ENCODE measurements around the gene TRAPPC6A.

TRAPPC6A gene

DNA sequence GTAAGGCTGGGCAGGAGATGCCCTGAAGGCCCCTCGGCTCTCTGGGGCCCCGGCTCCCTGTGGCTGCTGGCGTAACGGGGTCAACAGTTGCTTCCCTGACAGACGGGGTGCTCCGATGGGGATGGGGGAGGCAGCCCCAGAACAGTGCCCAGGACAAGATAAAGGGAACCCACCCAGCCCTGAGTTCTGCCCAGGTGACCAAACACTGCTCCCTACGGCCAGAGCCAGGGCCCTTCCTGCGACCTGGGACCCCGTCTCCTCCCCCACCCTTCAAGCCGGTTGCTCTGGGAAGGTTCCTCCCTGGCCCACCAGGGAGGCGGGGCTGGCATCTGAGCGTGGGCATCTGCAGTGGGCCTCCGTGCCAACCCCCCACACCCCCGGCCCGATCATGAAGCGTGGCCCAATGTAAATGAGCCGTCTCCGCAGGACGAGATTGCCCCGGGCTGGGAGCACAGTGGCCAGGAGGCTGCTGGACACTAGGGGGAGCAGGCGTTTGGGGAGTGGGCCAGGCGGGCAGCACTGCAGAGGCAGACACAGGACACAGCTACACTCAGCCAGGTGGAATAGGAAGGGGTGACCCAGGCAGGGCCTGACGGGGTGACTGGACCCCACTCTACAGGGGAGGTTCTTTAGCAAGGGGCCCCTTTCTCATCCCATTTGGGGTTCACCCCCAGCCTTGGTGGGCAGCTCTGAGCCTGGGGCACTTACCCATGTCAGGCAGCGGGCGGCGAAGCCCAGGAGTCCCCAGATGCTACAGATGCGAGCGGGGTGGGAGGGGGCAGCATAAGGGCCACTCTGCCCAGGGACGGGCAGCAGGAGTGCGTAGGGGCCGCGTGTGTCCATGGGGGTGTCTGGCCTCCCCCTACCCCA lies 16.1 kb downstream of the TRAPPC6A start:
- DNase-seq = no peak

DNA sequence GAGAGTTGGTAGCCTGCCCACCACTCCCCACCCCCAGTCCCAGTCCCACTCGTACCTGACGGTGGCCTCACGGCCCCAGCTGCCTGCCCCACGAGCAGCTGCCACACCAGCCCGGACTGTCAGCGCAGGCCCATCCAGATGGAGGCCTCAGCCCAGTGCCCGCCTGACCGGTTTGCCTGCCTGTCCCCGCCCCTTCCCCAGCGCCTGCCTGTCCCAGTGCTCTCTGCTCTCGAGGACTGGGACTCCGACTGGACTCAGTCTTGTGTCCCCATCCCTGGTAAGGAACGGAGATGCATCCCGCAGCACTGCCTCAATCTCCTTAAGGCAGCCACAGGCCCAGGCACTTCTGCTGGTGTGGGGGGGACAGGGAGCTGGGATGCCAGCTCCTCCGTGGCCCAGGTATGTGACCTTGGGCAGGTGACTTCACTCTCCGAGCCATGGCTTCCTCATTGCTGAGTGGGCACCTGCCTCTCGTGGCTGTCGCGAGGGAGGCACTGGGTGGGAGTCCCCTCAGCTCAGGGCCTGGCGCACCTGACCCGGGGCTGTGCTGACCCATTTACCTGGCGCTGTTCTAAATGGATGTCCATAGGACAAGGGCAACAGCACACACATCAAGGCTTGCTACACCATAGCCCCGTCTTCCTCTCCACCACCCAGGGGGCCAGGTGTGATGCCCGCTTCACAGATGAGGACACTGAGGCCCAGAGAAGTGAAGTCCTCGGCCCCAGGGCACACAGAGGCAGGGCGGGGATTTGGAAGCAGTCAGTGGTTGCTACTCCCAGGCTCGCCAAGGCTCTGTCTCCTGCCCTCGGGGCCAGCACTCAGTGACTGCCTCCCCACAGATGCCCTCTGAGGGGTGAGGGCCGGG lies 16.9 kb downstream of the TRAPPC6A start, which contains the start of gene NKPD1:
Gene NKPD1, minus strand, starts transcription at position 113 of the 868 bp plus-strand sequence. CDS start 832 bp downstream, outside the sequence.
- no peak for DNase-seq

DNA sequence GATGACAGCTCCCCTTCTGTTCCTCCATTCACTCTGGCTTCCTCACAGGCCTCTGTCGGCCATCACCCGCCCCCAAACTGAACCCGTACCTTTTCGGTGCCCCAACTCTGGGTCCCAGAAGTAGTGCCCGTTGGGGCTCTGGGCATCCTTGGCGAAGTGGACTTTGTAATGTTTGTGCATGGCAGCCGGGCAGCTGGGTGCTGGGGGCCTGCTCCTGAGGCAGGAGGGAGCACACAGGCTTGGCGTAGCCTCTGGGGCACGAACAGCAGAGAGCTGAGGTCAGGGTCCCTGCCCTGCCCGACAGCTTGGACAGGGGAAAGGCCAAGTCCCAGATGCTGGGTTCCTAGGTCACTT lies 18.1 kb downstream of the TRAPPC6A start:
- no peak for DNase-seq

GRCh38 chr19:45159210-45159970 lies 18.6 kb downstream of the TRAPPC6A start:
- no peak for DNase-seq

DNA sequence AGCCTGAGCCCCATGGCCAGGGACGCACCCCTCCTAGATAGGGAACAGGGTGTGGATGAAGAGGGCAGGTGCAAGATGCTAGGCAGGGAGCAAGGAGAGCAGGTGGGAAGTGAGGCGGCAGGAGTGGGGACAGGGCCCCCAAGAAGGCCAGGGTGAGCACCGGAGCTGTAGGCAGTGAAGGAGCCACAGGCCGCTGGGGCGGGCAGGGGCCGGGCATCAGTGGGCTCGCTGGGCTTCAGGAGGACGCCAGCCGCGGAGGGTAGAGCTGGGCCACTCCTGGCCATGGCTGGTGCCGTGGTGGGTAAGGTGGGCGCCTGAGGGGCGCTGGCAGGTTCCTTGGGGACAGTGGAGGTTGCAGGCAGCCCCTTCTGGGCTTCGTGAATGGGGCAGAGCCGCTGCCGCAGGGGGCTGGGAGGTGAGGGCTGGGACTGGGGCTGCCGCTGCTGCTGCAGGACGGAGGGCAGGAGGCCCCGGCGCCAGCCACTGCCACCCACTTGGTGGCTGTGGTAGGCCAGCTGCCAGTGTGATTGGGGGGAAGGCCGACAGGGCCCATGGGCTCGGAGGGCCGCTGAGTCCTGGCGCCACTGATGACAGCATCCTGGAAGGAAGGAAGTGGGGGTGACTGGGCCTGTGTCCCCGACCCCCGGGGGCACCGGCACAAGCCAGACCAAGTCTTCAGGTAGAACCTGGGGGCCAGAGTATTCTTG lies 19.4 kb downstream of the TRAPPC6A start:
- no peak for DNase-seq

DNA sequence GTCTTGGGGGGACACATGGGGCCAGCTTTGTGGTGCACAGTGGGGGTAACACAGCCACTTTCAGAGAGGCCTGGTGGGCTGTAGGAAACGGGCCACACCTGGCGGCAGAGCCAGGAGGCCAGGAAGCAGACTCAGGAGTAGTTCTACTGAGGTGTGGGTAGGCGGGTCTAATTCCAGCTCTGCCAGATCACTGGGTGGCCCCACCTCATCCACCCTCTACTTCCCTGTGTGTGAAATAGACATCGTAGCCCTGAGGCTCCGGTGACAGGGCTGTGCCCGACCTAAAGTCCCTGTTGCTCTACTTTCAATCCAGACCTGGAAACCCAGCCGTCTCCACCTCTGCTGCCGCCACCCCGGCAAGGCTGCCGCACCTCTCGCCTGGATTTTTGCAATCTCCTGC lies 21.3 kb downstream of the TRAPPC6A start:
- no peak for DNase-seq

DNA sequence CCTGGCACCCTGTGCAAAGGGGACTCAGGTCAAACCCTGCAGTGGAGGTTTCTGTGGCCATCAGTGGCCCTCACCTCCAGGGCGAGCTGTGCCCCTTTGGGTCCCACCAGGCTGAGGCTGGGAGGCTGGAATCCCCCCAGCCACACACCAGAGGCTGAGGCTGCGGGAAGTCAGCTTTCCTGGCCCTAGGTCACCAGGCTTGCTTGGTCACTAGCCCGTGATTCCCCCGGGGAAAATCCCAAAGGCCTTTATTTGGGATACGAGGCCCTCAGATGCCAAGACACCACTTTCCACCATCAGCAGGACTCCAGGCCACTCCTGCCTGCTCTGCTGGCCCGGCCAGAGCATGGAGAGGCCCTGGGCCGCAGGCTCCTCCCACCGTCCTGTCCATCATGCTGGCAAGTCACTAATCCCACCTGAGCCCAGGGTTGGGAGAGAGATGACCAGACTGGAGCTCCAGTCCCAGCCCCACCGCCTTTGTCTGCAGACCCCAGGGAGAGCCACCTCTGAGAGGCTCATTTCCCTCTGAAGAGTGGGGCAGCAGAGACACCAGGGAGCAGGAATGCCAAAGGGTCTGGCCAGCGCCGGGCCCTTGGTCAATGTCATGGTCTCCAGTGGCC lies 21.9 kb downstream of the TRAPPC6A start:
- no peak for DNase-seq

DNA sequence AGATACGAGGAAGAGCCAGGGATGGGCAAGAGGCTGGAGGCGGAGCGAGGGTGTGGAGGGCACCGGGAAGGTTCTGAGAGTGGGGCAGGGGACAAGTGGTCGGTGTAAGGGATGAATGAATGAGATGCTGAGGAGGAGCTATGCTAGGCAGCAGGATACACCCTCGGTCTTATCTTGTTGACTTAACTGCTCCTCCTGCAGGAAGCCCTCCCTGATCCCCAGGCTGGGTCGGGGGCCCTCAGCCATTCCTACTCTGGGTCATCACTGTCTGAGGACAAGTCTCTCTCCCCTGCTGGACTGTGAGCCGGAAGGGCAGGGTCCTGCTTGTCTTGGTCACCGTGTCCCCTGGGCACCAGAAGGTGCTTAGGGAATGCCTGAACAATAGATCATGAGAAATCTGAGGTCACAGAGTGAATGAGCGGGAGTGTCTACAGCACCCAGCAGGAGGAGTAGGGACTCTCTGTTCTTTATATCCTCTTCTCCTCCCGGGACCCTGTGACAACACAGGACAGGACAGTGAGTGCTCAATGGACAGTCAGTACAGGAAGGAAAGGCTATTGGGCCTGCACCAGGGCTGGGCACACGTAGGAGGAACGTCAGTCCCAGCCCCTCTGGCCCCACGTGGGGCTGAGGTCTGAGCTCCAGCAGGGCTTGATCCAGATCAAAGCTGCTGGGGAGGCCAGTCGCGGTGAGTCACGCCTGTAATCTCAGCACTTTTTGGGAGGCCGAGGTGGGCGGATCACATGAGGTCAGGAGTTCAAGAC lies 23.8 kb downstream of the TRAPPC6A start:
- no peak for DNase-seq

DNA sequence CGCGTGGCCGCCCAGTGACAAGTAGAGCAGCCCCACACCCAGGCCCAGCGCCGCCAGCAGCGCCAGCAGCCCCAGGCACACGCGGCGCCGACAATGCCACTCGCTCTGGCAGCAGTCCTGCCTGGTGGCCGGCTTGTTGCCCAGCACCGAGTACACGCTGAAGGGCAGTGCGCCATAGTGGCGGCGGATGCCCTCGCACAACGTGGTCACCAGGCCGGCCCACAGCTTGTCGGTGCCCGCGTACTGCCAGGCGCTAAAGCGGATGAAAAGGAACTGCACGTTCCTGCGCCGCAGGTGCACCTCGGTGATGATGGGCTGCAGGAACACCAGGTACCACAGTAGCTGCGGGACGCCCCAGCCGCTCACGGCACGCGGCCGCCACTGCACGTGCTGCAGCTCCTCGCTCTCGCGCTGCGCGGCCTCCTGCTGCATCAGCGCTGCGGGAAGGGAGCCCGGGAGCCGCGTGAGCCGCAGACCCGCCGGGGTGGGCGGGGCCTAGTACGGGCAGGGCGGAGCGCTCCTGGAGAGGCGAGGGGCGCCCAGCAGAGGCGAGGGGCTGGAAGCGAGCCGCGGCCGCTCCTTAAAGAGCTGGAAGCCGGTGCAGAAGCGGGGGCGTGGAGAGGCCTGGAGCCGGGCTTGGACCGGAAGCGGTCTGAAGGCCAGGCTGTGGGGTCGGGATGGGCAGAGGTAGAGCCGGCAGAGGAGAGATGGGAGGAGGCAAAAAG lies 24.5 kb downstream of the TRAPPC6A start:
- peak; percentile 7 for DNase-seq

DNA sequence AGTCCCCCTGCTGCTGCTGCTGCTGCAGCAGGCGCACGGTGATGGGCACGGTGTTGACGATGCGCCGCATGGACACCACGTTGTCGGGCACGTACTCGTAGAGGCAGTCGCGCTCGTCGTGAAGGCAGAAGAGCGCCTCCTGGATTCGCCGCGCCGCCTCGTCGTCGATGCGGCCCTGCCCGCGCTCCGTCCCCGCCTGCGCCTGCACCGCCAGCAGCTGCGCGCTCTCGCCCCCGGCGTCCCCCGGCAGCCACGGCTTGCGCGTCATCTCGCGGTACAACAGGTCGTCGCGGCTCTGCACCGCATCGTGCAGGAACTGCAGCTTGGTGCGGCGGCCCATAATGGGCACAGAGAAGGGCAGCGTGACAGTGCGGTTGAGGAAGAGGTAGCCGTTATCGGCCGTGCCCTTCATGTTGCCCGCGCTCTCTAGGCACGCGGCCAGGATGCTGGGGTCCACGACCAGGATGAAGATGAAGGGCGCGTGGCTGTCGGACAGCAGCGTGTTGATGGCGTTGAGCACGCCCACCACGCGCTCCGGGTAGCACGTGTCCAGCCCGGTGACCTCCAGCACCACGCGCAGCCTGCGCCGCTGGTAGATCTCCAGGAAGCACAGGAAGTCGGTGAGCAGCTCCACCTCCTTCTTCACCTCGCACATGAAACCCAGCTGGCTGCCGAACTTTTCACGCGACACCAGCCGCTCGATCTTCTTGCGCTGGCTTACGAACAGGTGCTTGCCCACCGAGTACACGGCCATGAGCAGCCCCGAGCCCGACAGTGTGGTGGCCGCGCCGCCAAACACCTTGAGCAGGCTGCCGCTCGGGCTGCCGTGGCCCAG lies 25.3 kb downstream of the TRAPPC6A start:
- DNase-seq = peak; percentile 15

GRCh38 chr19:45151821-45152503 lies 26.1 kb downstream of the TRAPPC6A start:
- no peak for DNase-seq

DNA sequence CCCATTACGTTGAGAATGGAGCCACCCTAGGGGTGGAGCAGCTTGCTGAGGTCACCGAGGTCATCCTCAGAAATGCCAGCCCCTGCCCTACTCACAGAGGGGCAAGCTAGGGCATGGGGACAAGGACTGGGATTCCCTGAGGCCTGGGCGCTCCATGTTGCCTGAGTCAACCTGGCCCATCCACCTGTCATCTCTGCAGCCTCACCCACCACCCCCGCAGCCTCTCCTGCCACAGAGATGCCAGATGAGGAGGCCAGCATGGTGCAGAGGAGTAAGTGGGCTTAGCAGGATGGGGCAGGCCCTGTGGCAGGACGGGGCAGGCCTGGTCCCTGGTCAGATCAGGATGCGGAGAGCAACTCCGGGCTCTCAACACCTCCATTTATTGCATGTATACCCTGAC lies 26.7 kb downstream of the TRAPPC6A start:
- DNase-seq = no peak

DNA sequence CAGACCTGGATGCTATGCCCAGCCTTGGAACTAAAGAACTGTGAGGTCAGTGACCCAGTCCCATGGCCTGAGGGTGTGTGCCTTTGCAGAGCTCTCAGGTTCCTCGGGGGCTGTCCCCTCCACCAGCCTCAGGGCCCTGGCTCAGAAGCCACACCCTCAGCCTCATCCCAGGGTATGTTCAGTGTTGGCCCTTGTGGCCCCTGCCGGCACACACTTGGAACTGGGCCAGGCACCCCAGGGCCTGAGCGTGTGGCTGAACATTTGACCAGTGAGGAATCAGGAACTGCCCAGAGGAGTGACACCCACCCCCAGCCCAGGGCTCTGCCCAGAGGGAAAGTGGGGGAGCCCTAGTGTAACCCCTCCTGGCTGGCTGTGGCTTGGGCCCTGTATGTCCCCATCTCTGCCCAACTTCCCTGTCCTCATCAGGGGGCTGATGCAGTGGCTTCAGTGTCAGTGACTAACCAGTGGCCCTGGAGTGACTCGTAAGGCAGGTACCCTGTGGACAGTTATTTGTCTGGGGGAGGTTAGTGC lies 27.2 kb downstream of the TRAPPC6A start:
- DNase-seq = no peak

GRCh38 chr19:45150180-45150579 lies 27.9 kb downstream of the TRAPPC6A start:
- DNase-seq = no peak

- no peak for DNase-seq
These were observed 28.9 kb downstream of the TRAPPC6A start for GRCh38 chr19:45149129-45149528.

DNA sequence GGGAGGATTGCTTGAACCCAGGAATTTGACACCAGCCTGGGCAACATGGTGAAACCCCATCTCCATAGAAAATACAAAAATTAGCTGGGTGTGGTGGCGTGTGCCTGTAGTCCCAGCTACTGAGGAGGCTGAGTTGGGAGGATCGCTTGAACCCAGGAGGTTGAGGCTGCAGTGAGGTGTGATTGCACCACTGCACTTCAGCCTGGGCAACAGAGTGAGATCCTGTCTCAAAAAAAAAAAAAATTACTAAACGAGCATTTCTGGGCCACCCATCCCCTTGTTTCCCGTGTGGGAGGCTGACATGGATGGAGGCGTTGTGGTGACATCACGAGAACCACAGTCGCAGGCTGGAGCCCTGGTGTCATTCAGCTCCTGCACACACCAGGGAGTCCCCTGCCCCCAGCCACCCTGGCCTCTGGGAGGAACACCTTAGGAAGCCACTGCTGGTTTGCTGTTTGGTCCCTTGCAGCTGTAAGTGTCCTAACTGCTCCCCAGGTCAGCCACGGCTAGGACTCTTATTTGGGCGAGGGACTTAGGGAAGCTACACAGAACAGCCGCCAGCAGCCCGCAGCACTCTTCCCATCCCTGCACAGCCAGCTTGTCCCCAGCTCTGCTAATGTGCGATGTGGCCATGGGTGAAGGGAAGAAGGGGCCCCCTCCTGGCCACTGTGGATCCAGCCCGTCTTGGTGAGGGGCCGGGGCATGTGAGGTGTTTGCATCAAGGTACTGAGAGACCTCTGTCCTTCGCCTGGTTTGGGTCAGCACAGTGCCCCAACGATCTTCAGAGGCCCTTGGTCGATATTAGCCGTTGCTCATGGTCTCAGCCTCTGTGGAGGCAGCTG lies 30.0 kb downstream of the TRAPPC6A start:
- no peak for DNase-seq

DNA sequence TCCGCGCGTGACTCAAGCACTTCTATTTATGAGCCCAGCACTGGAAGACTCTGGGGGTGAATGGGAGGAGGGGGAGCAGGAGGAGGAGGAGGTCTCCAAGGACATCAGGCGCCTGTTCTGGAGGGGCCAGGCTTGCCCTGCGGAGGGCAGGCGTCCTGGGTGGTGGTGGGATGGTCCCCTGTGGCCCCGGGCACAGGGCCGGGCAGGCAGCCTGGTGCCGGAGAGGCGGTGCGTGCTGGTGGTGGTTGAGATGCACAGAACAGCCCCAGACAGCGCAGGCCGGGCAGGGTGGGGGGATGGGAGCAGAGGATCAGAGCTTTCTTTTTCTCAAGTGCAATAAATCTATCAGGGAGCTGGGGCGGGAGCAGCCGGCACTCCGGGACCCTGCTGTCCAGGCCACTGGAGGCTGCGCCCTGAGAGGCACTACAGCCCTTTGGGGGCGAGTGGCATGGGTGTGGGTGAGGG lies 31.3 kb downstream of the TRAPPC6A start:
- no peak for DNase-seq
